GM19468 (cell line): Measurements from ENCODE around the gene COL2A1.

ENCODE experiments used
- ATAC-seq: cut with Tn5 transposase; IDR thresholded peaks from one replicate; pipeline ENCODE4 v1.9.1; 2021; ENCODE audit warnings: mild to moderate bottlenecking, moderate library complexity, moderate number of reproducible peaks; ENCODE audit not compliant: unreplicated experiment; ENCODE audit errors: extremely low read depth

COL2A1 gene

DNA sequence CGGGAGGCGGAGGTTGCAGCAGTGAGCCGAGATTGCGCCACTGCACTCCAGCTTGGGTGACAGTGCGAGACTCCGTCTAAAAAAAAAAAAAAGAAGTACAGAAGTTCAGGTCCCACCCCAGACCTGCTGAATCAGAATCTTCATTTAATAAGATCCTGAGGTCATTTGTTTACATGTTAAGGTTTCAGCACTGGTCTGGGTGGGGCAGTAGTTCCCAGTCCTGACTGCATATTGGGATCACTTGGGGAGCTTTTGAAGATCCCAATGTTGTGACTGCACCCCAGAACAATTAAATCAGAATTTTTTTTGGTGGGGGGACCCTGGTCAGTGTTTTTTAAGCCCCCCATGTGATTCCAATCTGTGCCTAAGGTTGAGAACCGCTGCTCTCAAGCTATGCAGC lies 11.7 kb upstream of the COL2A1 start:
- no peak for ATAC-seq

DNA sequence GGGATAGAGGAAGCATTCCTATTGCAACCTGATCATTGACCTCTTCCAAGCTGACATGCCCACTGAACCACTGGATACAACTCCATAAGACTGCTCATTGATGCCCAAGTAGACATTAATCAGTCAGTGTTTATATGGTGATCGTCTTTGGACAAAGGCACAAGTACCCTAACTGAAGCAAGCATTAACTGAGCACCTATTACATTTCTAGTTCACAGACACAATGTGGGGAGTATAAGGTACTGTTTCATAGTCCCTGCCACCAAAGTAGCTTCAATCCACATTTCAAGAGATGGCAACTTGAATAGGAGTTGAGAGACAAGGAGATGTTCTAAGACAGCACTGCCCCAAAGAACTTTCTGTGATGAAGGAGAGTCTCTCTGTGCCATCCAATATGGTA lies 10.9 kb upstream of the COL2A1 start:
- no peak for ATAC-seq

DNA sequence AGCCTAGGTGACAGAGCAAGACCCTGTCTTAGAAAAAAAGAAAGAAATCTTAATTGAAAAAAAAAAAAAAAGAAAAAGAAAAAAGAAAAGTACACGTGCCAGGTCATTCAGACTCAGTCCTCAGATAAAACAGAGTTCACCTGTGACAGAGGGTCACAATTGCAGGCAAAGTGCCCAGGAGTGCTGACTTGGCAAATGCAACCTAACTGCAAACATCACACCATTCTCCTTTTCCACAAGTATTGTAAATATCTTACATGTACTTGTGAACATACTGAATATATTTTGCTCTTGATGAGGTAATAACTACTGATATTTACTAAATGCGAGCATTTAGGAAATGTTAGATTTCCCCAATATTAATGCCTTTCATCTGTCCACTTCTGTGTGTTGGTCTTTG lies 9.0 kb upstream of the COL2A1 start:
- ATAC-seq: no peak

DNA sequence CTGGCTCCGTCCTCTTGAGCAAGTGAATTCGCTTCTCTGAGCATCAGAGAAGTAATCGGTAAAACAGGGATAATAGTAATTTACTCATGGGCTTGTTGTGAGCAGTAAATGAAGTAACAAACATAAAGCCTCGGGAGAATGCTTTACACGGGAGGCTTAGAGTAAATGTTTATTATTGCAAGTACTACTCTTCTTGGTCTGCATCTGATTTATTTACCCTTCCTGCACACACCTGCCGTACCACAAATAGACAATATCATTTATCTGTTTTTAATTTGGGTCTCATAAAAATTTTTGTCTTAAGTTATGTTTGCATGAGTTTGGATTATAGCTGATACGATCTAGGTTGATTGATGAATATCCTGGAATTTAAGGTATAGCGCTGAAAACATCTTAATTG lies 7.8 kb upstream of the COL2A1 start:
- ATAC-seq: no peak

DNA sequence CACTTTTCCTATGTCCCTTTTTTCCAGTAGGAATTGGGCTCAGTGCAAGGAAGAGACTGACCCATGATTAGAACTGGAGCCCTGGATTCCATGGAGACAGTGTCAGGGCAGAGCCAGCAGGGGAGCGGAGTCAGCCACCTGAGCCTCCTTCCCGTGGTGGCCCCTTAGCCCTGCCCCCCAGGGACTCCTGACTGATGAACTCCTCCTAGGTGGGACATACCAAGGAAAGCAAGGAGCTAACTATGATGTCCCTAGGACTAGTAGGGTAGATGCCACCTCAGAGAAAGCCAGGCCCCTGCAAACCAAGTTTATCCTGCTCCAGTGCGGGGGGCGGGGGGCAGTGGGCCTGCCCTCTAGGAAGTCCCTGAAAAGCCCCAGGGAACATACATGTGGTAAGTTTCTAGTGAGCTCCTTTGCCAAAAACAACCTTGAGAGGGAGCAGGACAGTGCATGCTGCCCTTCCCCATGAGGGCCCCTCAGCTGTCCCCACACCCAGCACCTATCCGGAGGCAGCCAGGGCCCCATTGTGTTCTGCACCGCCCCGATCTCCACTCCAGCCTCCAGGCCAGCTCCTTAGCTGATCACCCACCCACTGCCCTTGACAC lies 6.2 kb upstream of the COL2A1 start:
- no peak for ATAC-seq

DNA sequence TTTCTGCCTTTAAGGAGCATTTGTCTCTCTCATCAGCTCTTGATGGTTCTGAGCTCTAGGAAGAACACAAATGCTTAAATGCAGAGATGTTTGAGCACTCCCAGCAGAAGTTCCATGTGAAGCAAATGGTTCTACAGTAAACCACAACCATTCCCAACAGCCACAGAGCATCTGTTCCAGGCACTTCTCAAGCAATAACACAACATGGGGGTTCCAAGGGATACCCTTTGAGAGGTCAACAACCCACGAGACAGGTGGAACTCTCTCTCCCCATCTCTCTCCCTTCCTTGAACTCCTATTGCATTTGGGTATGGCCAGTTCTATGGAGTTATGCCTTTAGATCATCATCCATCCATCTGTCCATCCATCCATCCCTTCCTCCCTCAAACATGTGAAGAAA lies 5.2 kb upstream of the COL2A1 start:
- no peak for ATAC-seq

DNA sequence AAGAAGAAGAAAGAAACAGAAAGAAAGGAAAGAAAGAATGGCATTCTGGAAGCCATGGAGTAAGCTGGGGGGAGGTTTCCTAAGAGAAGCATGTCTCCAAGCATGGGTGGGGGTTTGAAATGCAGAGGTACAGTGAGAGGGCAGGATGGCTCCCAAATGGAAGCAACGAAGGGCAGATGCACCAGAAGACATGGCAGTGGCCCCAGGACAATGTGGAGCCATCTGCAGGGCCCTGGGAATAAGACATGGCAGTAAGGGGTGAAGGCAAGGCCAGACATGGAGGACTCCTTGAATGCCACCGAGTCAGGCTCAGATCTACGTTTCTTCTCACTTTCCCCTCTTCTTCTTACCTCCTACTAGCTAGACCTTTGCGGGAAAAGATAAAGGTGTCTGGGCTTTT lies 4.7 kb upstream of the COL2A1 start:
- no peak for ATAC-seq

DNA sequence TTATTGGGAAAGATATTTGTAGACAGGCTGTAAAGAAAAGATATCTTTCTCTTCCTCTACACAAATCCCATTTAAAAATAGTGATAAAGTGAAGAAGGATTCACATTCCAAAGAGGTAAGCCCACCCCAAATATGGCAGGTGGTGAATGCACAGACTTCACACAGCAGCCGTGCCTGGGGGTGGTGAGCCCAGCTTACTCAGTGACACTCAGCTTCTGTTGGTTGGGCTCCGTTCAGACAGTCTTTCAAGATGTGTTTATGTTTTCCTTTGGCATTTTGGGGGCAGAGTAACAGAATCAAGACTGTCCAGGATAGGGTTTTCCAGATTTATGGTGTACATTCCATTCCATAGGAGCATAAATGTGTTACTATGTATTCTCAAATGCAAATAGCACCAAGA lies 4.1 kb upstream of the COL2A1 start:
- no peak for ATAC-seq

DNA sequence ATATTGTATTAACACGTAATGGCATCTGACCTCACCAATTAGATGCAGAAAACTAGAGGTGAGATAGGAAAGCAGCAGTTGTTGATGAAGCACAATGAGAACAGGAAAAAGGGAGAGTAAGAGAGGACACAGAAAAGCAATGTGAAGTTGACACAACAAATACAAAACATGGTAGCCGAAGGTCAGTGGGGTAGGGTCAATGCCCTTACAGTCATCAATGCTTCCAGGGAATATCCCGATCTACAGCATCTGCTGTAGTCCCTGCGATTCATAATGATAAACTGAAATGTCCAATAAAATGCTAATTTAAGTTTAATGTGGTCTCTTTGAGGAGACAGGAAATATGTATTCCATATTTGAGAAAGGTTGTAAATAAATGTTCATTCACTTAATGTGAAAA lies 2.9 kb upstream of the COL2A1 start:
- no peak for ATAC-seq

DNA sequence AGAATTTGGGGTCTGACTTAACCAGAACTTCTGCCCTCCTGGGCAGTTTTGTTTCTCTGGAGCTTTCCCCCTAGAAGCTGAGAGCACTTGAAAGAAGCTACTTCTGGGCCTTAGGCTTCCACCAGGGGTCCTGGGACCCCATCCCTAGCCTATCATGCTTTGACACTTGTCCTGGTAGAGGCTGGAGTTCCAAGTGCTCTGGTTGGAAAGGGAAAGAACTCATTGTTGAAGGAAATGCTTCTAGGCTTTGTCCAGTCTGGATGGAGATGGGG lies 1.4 kb upstream of the COL2A1 start:
- ATAC-seq: no peak

DNA sequence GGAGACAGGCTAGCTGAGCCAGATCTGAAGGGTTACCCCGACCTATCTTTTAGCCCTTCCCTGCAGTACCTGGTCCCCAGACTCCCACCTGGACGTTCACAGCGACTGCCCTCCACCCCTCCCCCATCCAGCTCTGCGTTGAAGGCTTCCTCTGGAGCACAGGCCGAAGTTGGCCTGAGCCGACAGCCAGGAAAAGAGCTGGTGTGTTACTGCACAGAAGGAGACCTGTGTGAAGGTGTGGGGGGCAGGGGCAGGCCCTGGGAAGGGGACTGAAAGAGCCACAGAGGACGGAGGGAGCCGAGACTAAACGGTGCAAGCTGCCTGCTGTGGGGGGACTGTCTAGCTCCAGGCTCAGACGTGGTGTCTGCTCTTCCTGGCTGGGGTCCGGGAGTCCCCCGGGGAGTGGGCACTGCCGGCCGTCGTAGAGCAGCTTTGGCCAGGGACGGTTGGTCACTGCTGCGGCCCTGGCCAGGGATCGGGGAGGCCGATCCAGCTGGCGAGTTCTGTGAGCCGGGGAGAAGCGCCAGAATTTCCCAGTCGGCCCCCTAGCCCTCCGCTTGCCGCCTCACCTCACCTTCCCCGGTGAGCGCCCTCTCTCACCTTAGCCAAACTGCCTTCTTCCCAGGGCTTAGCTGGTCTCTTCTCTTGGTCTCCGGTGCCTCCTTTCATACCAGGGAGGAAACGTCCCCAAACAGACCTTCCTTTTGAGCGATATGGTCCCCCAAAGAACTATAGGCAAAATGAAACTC lies 899 bp upstream of the COL2A1 start:
- ATAC-seq: no peak

DNA sequence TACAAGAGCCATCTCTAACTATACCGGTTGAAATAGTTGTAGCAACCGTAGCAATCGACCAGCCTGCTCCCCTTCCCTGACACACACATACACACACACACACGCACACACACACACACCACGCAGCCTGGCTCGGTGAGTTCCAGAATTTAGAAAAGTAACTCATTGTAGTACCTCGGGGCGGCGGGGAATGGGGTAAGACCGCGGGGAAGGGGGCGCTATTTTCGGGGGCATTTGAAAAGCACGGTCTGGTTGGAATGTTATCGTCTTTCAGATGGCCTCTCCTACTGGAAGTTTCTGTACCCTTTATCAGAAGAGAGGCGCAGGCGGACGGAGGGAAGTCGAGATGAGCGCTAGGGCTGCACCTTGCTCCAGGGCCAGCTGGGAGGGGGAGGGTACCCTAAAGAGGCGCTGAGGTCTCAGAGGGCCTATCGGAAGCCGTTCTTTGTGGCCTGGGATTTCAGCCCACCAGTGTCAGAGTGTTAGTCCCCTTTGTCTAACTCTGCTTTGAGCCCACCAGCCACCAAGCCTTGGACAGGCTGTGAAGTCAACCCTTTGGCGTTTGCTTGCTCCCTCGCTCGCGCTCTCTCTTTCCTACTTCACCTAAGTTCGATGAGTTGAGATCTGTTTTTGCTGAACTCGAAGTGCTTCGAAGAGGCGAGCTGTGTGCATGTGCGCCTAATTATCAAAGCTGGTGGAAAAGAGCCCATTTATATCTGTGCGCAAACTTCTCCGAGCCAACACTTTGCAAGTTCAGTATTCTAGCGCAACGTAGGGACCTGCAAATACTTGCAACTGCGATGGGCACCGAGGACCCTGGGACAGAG lies 837 bp downstream of the COL2A1 start:
- no peak for ATAC-seq

DNA sequence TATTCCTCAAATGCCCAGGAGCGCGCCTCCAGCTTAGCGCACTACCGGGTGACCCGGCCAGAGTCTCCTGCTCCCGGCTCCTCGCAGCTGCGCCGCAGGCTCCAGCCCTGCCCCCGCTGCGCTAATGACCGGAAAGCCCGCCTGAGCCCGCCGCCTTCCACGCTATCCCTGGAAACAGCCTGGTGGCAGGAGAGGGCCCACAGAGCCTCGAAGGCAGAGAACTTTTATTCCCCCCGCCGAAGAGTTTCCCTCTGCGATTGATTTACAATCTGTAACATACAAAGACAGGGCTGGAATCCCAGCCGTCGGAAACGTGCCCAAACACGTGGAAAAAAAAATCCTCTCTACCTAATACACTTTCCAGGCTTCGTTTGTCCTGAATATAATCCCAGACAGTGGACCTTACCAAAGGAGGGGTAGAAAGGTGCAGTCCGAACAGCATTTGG lies 1.5 kb downstream of the COL2A1 start:
- no peak for ATAC-seq

DNA sequence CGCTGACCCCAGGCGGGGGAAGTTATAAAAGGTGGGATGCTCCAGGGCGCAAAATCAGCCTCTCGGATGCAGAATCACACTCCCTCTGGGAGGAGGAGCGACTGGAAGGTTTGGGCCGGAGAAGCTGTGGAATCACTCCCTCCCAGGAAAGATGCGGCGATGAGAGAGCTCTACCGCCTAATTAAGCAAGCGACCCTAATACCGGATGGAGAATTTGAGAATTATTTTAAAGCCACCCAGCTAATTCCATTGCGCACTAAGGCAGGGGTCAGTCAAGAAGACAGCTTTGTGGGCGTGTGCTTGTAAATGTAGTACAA lies 1.9 kb downstream of the COL2A1 start:
- ATAC-seq: no peak

DNA sequence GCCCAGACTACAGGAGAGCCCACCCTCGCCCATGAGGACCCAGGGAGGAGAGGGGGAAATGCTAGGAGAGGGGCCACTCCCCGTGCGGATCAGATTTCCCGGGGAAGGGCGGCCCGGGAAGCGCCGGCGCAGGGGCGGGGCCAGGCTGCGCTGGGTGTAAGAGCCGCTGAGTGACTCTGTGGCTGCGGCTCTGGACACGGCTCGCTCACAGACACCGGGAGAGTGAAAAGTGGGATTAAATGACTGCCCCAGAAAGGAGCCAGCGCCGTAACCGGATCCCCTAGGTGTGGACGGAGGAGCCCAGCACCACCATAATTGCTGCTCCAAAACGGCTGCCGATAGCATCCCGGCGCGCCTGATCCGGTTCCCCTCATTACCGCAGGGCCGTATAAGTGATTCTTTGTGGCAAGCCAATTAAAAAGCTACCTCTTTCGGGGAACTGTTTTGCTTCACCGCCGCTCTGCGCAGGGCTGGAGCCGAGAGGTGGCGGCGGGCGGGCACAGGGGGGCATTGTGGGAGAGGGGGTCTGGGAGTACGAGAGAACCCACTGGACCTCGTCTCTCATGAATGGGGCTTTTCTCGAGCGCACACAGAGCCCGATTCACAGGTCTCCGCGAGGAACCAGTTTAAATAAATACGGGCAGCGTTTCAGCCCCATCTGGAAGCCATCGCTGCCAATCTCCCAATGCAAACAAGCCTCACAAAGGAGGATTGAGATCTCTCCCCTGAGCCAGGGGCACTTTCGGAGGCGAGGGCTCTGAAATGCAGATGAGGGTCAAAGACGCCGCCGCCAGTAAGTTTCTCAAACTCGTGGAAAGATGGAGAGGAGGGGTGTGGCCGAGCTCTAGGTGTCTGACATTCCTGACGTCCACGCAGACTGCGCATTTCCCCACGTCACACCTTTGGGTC lies 2.5 kb downstream of the COL2A1 start:
- ATAC-seq: no peak

DNA sequence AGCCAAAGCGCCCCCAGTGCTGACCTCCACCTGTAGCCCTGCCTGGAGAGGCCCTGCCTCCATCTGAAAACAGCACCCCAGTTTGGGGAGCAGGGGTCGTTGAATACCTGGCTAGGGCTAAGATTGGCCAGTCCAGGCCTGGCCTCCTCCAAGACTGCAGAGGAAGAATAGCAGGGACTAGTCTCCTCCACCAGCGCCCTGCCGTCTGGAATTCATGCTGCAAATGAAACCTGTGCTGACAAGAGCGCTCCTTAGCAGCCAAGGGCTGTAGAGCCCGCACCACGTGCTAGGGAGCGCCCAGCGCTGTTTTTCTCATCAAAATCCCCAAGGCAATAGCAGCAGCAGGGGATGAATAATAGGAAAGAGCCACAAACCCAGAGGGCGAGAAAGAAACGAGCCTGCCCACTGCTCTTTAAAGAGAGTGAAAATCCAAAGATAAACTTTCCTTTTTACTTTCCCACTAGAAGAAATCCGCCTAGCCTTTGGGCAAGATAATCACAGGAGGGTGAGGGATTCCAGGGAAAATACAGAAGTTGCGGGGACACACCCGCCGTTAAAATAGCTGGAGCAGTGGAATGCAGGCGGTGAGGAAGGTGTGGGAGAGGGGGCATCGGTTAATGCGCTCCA lies 3.3 kb downstream of the COL2A1 start:
- ATAC-seq: no peak

DNA sequence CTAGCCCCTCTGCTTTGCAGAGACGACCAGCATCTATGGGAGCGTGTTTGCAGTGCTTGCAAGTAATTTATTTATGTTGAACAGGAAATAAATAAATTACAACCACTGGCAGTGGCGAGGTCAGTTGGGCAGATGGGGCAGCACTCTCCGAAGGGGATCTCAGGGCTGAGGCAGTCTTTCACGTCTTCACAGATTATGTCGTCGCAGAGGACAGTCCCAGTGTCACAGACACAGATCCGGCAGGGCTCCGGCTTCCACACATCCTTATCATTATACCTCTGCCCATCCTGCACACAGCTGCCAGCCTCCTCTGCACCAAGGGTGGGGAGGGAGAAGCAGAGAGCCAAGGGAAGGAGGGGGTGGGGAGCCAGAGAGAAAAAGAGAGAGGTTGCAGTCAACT lies 4.5 kb downstream of the COL2A1 start:
- no peak for ATAC-seq

DNA sequence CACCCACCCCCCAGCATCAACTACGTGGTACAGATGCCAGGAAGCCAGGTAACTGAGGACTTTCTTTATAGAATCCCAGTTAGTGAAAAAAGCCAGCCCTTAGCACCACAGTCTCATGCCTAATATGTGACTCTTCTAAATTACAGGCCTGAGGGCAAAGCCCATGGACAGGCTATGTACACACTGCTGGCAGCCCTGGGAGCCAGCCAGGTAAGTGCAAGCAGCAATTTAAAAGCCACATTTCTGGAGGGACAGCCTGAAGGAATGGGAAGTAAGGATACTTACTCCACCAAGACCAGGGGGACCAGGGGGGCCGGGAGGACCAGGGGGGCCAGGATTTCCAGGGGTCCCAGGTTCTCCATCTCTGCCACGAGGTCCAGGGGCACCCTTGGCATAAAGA lies 7.0 kb downstream of the COL2A1 start:
- no peak for ATAC-seq

DNA sequence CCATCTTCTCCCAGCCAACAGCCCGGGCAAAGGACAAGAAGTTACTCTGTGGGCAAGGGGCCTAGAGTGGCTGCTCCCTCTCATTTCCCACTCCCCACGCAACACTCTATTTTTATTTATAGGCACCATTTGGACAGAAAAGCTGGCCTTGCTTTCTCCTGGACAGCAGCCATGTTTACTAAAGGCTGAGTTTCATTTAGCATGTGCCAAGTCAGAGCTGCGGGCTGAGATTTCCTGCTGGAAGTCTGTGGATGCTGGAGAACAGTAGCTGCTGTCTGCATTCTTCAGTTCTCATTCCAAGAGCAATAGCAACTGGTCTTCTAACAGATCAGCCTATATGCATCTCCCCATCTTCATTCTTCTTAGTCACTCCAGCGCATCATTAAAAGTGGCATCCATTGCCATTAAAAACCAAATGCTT lies 8.3 kb downstream of the COL2A1 start:
- ATAC-seq: no peak

DNA sequence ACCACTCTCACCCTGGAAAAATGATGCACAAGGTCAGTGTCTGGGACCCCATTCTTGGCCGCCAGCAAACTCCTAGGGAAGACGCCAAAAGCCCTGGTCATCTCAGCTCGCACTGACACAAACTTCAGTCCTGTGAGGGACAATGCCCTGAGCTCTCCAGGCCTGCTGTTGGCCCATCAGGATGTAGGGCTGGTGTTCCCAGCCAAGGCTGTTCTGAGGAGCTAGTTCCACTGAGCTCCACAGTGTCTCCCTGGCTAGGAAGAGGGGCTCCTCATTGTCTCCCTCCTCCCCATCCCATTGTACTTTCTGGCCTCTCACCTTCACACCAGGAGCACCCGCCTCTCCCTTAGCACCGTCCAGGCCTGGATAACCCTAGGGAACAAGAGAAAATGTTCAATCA lies 10.8 kb downstream of the COL2A1 start:
- no peak for ATAC-seq
